HG03354 (cell line): ENCODE results near the gene FTO.
"Not testable (repeated sequence)": the region's sequence is repeated elsewhere in the genome, so short reads cannot be mapped to it uniquely, and the experiment has no call there.

Experiments
- ATAC-seq: cut with Tn5 transposase; IDR thresholded peaks from one replicate; pipeline ENCODE4 v1.9.1; 2021; ENCODE audit warnings: mild to moderate bottlenecking; ENCODE audit not compliant: unreplicated experiment, poor library complexity, severe bottlenecking

FTO gene

DNA sequence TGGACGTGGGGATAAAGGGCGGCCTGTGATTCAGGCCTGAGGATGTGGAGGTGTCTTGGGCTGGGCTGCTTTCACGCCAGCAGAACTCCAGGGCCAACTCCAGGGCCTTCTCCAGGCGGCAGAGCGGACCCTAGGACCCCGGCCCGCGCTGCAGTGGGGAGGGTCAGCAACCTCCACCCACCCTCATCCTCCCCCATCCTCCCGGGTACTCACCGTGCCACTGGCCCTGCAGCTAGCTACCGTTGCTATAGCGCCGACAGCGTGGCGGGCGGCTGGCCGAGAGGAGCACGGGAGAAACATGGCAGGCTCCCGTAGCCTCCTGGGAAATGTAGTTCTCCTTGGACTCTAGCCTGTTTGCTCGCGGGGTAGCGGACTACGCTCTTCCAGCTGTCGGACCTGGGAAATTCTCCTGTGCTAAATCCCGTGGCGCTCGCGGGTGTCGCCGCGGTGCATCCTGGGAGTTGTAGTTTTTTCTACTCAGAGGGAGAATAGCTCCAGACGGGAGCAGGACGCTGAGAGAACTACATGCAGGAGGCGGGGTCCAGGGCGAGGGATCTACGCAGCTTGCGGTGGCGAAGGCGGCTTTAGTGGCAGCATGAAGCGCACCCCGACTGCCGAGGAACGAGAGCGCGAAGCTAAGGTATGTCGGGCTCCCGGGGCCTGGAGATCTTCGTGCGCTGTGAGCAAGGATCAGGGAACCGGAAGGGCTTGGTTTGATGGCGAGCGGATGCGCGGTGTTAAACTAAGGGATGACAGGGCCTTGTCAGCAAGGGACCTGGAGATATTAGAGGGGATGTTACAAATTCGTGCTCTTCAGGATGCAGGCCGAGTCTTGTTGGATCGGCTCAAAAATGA, at the start of gene FTO, which contains the start of gene RPGRIP1L:
TSS of gene FTO (plus strand) at position 567 of the 855 bp plus-strand sequence.
TSS of gene RPGRIP1L (minus strand) at position 270 of the 855 bp plus-strand sequence. CDS start 3,136 bp downstream, outside the sequence.
- ATAC-seq, result peak; percentile 99

GRCh38 chr16:53654946-53655345, 49.0 kb upstream of the FTO start:
- no peak for ATAC-seq

DNA sequence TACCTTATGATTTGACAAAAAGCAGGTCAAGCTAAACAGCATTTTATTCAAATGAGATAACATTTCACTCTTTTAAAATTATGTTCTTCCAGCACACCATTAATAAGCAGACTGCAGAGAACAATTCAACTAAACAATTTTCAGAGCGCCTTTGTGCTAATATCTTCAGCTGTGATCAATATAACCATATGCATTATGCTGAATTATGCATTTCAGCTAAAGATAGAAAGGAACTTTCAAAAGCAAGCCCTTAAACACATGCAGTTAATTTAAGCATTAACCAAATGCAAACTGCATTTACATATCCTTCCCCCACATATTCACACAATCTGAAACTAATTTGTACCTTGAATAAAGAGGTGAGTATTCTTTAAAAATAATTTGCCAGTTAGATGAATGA, 41.9 kb upstream of the FTO start:
- no peak for ATAC-seq

GRCh38 chr16:53664724-53665345, 39.1 kb upstream of the FTO start:
- no peak for ATAC-seq

- no peak for ATAC-seq
Measured at GRCh38 chr16:53666786-53667415, 37.1 kb upstream of the FTO start.

GRCh38 chr16:53668869-53669268, 35.1 kb upstream of the FTO start:
- ATAC-seq, result no peak

DNA sequence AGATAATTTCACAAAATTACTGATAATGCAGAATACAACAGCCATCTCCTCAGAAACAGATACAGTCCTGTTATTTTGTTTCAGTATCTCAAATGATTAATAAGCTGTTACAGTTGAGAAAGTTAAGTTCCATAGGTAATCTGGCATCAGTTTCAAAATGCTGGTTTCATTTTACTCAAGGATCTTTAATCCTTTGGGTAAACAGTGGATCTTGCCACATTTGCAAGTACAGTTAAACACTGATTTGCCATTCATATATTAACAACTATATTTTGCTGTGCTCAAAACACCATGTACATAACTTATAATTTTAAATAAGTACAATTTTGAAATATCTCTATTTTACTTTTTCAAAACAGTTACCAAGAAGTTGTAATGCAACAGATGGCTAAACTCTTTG, 31.5 kb upstream of the FTO start:
- ATAC-seq, result no peak

- ATAC-seq, result no peak
Measured at GRCh38 chr16:53673189-53673588, 30.8 kb upstream of the FTO start.

DNA sequence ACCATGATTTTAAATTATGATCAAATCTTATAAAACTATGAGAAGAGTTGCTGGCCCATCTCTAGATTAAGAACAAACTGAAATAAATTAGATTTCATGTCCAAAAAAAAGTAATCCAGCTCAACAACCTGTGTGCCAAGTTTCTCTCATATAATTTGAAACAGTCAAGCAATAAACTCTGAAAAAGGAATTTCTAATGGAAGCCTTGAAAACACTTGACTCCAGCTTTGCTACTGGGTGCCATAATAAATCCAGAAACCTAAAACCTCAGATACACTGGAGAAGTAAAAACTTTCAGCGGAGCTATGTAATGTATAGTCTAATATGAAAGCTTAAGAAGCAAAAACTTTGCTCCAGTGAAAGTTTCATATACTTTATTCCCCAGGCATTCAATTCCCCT, 25.8 kb upstream of the FTO start:
- no peak for ATAC-seq

DNA sequence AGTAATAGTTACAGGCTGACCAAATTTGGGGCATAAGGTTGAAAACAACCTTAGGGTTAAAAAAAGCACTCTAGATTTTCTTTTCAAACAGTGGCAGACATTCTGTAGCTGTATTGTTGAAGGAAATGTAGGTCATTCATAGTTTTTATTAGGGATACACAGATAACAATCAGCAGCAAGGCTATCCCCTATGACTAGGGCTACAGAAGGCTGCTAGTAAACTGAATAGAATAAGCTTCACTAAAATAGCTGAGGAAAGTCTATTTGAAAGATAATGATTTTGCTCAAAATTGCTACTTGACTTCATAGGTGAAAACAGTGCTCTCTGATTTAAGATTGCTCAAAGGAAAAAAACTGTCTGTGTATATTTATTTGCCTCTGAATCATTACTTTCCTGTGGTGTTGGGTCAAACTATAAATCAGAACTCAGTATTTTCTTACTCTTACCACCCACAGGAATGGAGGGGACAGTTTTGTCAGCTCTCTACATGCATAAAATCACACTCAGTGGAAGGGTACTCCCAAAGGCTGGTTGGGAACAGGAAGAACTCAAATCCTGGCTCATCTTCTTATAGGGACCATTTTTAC, 25.1 kb upstream of the FTO start:
- ATAC-seq, result no peak

DNA sequence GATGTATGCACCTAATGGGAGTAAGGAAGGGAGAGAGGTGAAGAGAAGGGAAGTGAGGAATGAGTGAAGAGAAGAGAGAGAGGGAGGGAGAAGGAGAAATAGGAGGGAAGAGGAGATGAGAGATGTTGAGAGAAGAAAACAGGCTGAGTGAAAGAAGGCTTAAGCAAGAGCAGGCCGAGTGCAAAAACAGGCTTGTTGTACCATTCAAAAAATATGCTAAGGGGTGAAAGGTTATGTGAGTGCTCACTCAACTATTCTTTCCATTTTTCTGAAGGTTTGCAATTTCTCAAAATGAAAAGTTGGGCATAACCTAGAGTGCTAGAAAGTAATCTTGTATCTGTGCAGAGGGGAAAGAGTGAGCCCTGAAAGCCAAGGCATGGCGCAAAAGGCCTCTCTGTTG, 23.2 kb upstream of the FTO start:
- ATAC-seq, result no peak

GRCh38 chr16:53681354-53681753, 22.6 kb upstream of the FTO start:
- no peak for ATAC-seq

- ATAC-seq, result not testable (repeated sequence)
Measured at GRCh38 chr16:53685334-53685733, 18.6 kb upstream of the FTO start.

GRCh38 chr16:53686710-53687109, 17.2 kb upstream of the FTO start:
- no peak for ATAC-seq

DNA sequence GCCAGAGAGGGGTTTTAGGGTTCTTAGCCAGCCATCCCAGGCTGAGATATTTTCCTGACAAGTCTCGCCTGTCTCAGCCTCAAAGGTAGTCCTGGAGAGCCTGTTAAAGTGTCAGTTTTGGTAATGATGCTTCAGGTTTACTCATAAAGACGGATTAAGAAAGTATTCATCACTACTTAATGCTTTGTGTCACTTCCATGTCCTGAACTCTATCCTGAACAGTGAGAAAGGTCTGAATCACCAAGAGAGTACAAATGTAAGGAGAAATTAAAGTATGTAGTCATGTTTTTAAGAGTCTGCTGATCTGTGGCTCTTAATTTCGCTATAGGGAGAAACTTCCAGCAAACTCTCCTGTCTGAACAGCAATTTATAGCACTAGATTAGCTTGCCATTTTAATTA, 14.3 kb upstream of the FTO start:
- ATAC-seq, result no peak

DNA sequence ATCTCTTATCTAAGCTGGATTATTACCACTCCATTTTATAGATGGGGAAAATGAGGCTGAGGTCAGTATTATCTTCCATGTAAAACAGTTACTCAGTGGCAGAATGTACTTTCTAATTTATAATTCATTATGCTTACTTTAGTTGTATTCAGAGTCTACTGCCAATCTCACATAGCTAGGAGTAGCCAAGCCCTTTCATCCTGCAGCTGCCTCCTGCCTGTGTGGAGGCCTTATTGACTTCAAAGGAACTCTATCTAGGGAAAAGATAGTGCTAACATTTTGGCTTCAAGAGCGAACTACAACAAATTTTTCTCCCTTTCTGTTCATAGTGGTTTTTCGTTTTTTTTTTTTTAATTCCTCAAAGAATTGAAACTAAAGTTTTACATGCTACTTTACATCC, 13.2 kb upstream of the FTO start:
- ATAC-seq, result no peak

GRCh38 chr16:53692146-53692545, 11.8 kb upstream of the FTO start:
- ATAC-seq, result no peak

DNA sequence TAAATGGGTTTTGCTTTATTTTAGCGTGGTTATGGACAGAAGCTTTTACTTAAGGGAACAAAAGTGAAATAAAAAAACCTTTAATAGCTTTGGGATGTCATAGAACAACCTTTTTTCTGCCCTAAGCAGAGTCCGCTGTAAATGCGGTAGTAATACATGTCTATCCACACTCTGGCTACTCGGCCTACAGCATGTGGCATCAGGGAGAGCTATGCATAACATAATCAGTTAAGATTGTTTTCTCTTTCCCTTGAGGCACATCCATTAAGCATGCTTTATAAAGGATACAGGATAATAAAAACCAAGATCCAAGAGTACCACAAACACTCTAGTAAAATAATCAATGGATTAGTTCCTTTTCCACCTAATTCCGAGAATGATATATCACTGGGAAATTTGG, 10.6 kb upstream of the FTO start:
- no peak for ATAC-seq

DNA sequence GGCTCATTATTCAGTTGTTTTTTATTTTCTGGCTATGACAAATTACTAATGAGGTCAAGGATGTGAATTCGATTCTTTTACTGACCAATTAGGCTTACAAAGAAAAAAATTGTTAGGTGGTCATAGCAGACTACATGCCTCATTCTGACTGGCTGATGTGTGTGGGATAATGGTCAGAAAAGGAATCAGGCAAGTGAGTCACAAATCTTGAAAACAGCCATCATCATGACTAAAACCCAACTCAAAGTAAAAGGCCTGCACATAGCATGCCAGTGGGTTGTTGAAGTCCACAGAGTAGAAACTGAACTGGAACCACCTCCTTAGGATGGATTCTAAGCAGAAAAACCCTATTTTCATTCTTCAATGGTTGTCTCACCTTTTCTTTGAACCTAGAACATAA, 8.9 kb upstream of the FTO start:
- ATAC-seq, result no peak

- not testable (repeated sequence) for ATAC-seq
Measured at GRCh38 chr16:53698271-53698670, 5.7 kb upstream of the FTO start.
